Activated CD4-positive, alpha-beta T cell treated with anti-CD3 and anti-CD28 coated beads, Interleukin-2, amount 50 U/mL, for 24 hours (primary cell): ENCODE measurements around the gene DDAH2.
A peak's percentile ranks its signal among the peaks of the same experiment; 100 is the strongest.
"Not testable (repeated sequence)": the region's sequence is repeated elsewhere in the genome, so short reads cannot be mapped to it uniquely, and the experiment has no call there.

Experiments used
- DNase-seq, 2 donors: peaks; one replicate each; pipeline ENCODE4 v3.0.0-alpha.2; 2020; ENCODE audit warnings: low read depth in 1 of 2, low spot score in 1 of 2

DDAH2 gene

GRCh38 chr6:31715022-31715958, 13.8 kb downstream of the DDAH2 start, which contains the start of gene LY6G6D:
Gene LY6G6D, plus strand, starts transcription at chr6:31715348. Its CDS starts 8 bp downstream, at chr6:31715356.
- DNase-seq = no peak

GRCh38 chr6:31713991-31714684, 15.0 kb downstream of the DDAH2 start:
- no peak for DNase-seq

GRCh38 chr6:31713465-31713864, 15.6 kb downstream of the DDAH2 start:
- no peak for DNase-seq

- no peak for DNase-seq
Observed at GRCh38 chr6:31712296-31712695, 16.8 kb downstream of the DDAH2 start.

- no peak for DNase-seq
Observed at GRCh38 chr6:31711233-31711632, 17.9 kb downstream of the DDAH2 start.

GRCh38 chr6:31710523-31711219, 18.4 kb downstream of the DDAH2 start:
- no peak for DNase-seq

GRCh38 chr6:31709157-31709556, 19.9 kb downstream of the DDAH2 start:
- DNase-seq = not testable (repeated sequence)

GRCh38 chr6:31708224-31708623, 20.9 kb downstream of the DDAH2 start:
- DNase-seq = no peak

GRCh38 chr6:31707701-31708100, 21.4 kb downstream of the DDAH2 start:
- no peak for DNase-seq

- DNase-seq = no peak
Observed at GRCh38 chr6:31706599-31706998, 22.5 kb downstream of the DDAH2 start, which contains the start of gene LY6G6F. Gene LY6G6F, plus strand, starts transcription at chr6:31706866. Its CDS starts 41 bp downstream, at chr6:31706907.

- DNase-seq = no peak
Observed at GRCh38 chr6:31705931-31706330, 23.2 kb downstream of the DDAH2 start.

- peak; percentile 91 to 95 for DNase-seq
Observed at GRCh38 chr6:31702819-31703716, 26.0 kb downstream of the DDAH2 start, which contains the start of gene ABHD16A. Gene ABHD16A, minus strand, starts transcription at chr6:31703324. Its CDS starts 43 bp downstream, at chr6:31703281.

GRCh38 chr6:31702405-31702818, 26.7 kb downstream of the DDAH2 start:
- no peak for DNase-seq

- no peak for DNase-seq
Observed at GRCh38 chr6:31701666-31702404, 27.3 kb downstream of the DDAH2 start.

- no peak for DNase-seq
Observed at GRCh38 chr6:31700740-31701401, 28.2 kb downstream of the DDAH2 start.

GRCh38 chr6:31697555-31697954, 31.5 kb downstream of the DDAH2 start:
- no peak for DNase-seq

GRCh38 chr6:31693535-31693934, 35.6 kb downstream of the DDAH2 start:
- DNase-seq = no peak

GRCh38 chr6:31692886-31693285, 36.2 kb downstream of the DDAH2 start:
- DNase-seq = no peak

- DNase-seq = no peak
Observed at GRCh38 chr6:31692353-31692752, 36.7 kb downstream of the DDAH2 start.
